GM23338 (cell line): ENCODE data around the gene BCL7C.

Source experiments
- CREB1 ChIP-seq: fragments of 250-450 bp; sonication (Bioruptor Pico); IDR thresholded peaks from 2 replicates; pipeline ENCODE4 v1.5.0; 2020; ENCODE audit warnings: low read depth, mild to moderate bottlenecking, moderate library complexity
- EZH2 ChIP-seq: fragments of 200-600 bp; sonication (generic); IDR thresholded peaks from one replicate; pipeline ENCODE4 v1.8.0; 2017; ENCODE audit warnings: antibody characterized with exemption, mild to moderate bottlenecking, low read depth; ENCODE audit not compliant: unreplicated experiment
- EZH2phosphoT487 ChIP-seq: fragments of 200-600 bp; sonication (generic); IDR thresholded peaks from one replicate; pipeline ENCODE4 v1.8.1; 2018; ENCODE audit warnings: antibody characterized with exemption; ENCODE audit not compliant: unreplicated experiment
- JUNB ChIP-seq: IDR thresholded peaks from one replicate; pipeline ENCODE4 v1.6.1; 2016; ENCODE audit warnings: antibody characterized with exemption; ENCODE audit not compliant: unreplicated experiment
- NANOG ChIP-seq: IDR thresholded peaks from 2 replicates; pipeline ENCODE4 v1.6.1; 2016; ENCODE audit warnings: antibody characterized with exemption, borderline replicate concordance
- POLR2AphosphoS5 ChIP-seq: IDR thresholded peaks from 2 replicates; pipeline ENCODE4 v1.6.1; 2016; ENCODE audit warnings: antibody characterized with exemption, low read depth
- STAT1 ChIP-seq: IDR thresholded peaks from one replicate; pipeline ENCODE4 v1.6.1; 2016; ENCODE audit warnings: antibody characterized with exemption; ENCODE audit not compliant: unreplicated experiment
- ZNF331 ChIP-seq: fragments of 250-450 bp; sonication (Bioruptor Pico); IDR thresholded peaks from 2 replicates; pipeline ENCODE4 v1.5.0; 2020; ENCODE audit warnings: low read depth, mild to moderate bottlenecking, moderate library complexity
- TF ChIP-seq, protein P1 (sequence below): IDR thresholded peaks from one replicate; pipeline ENCODE4 v1.6.1; 2018; ENCODE audit warnings: antibody characterized with exemption; ENCODE audit not compliant: unreplicated experiment
- TF ChIP-seq, protein P2 (sequence below), 2 experiments: fragments of 200-600 bp in 1 of 2; sonication (generic) in 1 of 2; conservative IDR thresholded peaks; 2 replicates each; pipeline versions ENCODE4 v1.5.1 to v1.6.1; 2016 to 2017; ENCODE audit warnings: antibody characterized with exemption in 2 of 2, low read depth in 2 of 2, mild to moderate bottlenecking in 2 of 2, moderate library complexity in 1 of 2
- TF ChIP-seq, protein P3 (sequence below): fragments of 250-450 bp; sonication (Bioruptor Pico); IDR thresholded peaks from 2 replicates; pipeline ENCODE4 v1.5.0; 2020; ENCODE audit warnings: mild to moderate bottlenecking, moderate library complexity

DNA sequence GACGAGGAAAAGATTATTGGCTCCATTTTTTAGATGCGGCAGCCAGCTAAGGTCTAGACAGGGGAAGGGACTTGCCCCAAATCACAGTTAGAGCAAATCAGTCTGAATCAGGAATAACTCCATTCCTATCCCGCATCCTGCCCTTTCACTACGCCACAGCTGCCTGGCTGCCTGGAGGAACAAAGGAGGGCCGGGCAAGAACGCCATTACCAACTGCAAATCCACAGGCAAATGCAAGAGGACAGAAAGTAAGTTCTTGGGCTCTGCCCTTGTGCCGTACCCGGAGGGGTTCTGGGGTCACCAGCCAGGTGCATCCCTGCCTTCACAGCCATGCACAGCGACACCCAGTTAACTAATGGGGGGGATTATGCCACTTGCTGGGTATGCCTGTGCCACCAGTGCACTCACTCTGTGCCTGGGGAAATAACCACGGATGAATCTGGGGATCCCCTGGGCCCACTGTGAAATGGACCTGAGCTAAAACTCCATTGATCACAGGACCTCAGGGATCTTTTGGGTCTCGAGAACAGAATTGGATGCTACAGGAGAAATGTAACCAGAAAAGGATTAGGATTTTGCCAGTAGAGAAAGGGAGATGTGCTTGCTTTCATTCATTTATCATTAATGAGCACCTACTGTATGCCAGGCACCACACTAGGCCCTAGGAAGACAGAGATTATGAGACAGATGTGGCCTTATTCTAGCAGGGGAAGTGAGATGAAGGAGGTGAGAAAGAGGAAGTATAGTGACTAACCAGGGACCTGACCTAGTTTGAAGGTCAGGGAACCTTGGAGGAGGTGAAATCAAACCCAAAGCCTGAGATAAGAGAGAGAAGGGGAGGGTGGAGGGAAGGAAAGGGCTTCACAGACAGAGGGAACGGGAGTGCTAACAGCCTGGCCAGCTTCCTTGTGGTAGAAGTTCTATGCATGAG lies 17.7 kb downstream of the BCL7C start:
- TF ChIP-seq, protein P1, sequence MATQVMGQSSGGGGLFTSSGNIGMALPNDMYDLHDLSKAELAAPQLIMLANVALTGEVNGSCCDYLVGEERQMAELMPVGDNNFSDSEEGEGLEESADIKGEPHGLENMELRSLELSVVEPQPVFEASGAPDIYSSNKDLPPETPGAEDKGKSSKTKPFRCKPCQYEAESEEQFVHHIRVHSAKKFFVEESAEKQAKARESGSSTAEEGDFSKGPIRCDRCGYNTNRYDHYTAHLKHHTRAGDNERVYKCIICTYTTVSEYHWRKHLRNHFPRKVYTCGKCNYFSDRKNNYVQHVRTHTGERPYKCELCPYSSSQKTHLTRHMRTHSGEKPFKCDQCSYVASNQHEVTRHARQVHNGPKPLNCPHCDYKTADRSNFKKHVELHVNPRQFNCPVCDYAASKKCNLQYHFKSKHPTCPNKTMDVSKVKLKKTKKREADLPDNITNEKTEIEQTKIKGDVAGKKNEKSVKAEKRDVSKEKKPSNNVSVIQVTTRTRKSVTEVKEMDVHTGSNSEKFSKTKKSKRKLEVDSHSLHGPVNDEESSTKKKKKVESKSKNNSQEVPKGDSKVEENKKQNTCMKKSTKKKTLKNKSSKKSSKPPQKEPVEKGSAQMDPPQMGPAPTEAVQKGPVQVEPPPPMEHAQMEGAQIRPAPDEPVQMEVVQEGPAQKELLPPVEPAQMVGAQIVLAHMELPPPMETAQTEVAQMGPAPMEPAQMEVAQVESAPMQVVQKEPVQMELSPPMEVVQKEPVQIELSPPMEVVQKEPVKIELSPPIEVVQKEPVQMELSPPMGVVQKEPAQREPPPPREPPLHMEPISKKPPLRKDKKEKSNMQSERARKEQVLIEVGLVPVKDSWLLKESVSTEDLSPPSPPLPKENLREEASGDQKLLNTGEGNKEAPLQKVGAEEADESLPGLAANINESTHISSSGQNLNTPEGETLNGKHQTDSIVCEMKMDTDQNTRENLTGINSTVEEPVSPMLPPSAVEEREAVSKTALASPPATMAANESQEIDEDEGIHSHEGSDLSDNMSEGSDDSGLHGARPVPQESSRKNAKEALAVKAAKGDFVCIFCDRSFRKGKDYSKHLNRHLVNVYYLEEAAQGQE, result no peak
- TF ChIP-seq POLR2AphosphoS5 (no peak), CREB1 (CRISPR knock-in tag) (no peak), EZH2 (no peak), EZH2phosphoT487 (no peak), NANOG (no peak), ZNF331 (CRISPR knock-in tag) (no peak), JUNB (no peak), STAT1 (no peak)
- TF ChIP-seq, protein P2, sequence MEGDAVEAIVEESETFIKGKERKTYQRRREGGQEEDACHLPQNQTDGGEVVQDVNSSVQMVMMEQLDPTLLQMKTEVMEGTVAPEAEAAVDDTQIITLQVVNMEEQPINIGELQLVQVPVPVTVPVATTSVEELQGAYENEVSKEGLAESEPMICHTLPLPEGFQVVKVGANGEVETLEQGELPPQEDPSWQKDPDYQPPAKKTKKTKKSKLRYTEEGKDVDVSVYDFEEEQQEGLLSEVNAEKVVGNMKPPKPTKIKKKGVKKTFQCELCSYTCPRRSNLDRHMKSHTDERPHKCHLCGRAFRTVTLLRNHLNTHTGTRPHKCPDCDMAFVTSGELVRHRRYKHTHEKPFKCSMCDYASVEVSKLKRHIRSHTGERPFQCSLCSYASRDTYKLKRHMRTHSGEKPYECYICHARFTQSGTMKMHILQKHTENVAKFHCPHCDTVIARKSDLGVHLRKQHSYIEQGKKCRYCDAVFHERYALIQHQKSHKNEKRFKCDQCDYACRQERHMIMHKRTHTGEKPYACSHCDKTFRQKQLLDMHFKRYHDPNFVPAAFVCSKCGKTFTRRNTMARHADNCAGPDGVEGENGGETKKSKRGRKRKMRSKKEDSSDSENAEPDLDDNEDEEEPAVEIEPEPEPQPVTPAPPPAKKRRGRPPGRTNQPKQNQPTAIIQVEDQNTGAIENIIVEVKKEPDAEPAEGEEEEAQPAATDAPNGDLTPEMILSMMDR (conservative IDR thresholded peaks at IDR 0.05; ENCODE audit: low read depth in 2 of 2), result no peak
- TF ChIP-seq, protein P3, sequence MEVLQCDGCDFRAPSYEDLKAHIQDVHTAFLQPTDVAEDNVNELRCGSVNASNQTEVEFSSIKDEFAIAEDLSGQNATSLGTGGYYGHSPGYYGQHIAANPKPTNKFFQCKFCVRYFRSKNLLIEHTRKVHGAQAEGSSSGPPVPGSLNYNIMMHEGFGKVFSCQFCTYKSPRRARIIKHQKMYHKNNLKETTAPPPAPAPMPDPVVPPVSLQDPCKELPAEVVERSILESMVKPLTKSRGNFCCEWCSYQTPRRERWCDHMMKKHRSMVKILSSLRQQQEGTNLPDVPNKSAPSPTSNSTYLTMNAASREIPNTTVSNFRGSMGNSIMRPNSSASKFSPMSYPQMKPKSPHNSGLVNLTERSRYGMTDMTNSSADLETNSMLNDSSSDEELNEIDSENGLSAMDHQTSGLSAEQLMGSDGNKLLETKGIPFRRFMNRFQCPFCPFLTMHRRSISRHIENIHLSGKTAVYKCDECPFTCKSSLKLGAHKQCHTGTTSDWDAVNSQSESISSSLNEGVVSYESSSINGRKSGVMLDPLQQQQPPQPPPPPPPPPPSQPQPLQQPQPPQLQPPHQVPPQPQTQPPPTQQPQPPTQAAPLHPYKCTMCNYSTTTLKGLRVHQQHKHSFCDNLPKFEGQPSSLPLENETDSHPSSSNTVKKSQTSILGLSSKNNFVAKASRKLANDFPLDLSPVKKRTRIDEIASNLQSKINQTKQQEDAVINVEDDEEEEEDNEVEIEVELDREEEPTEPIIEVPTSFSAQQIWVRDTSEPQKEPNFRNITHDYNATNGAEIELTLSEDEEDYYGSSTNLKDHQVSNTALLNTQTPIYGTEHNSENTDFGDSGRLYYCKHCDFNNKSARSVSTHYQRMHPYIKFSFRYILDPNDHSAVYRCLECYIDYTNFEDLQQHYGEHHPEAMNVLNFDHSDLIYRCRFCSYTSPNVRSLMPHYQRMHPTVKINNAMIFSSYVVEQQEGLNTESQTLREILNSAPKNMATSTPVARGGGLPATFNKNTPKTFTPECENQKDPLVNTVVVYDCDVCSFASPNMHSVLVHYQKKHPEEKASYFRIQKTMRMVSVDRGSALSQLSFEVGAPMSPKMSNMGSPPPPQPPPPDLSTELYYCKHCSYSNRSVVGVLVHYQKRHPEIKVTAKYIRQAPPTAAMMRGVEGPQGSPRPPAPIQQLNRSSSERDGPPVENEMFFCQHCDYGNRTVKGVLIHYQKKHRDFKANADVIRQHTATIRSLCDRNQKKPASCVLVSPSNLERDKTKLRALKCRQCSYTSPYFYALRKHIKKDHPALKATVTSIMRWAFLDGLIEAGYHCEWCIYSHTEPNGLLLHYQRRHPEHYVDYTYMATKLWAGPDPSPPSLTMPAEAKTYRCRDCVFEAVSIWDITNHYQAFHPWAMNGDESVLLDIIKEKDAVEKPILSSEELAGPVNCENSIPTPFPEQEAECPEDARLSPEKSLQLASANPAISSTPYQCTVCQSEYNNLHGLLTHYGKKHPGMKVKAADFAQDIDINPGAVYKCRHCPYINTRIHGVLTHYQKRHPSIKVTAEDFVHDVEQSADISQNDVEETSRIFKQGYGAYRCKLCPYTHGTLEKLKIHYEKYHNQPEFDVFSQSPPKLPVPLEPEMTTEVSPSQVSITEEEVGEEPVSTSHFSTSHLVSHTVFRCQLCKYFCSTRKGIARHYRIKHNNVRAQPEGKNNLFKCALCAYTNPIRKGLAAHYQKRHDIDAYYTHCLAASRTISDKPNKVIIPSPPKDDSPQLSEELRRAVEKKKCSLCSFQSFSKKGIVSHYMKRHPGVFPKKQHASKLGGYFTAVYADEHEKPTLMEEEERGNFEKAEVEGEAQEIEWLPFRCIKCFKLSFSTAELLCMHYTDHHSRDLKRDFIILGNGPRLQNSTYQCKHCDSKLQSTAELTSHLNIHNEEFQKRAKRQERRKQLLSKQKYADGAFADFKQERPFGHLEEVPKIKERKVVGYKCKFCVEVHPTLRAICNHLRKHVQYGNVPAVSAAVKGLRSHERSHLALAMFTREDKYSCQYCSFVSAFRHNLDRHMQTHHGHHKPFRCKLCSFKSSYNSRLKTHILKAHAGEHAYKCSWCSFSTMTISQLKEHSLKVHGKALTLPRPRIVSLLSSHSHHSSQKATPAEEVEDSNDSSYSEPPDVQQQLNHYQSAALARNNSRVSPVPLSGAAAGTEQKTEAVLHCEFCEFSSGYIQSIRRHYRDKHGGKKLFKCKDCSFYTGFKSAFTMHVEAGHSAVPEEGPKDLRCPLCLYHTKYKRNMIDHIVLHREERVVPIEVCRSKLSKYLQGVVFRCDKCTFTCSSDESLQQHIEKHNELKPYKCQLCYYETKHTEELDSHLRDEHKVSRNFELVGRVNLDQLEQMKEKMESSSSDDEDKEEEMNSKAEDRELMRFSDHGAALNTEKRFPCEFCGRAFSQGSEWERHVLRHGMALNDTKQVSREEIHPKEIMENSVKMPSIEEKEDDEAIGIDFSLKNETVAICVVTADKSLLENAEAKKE (CRISPR knock-in tag), result no peak
